HL-60/S4 treated with phorbol 12-myristate 13-acetate at 8.2 ng/mL for 4 days and 3 days (cell line): ENCODE data around the gene SORCS1.

ENCODE experiments used
- in situ Hi-C: fragments of 300-500 bp; cut with MboI; formaldehyde crosslinking; loops from 2 replicates; pipeline ENCODE4 v1.15.0; 2022; ENCODE audit warnings: low sequenced_read_pairs

Gene SORCS1

GRCh38 chr10:106908225-106908624, 256.3 kb downstream of the SORCS1 start:
- in situ Hi-C loops, result no loop called here

GRCh38 chr10:106904209-106904608, 260.3 kb downstream of the SORCS1 start:
- in situ Hi-C loops, result no loop called here

GRCh38 chr10:106903180-106903579, 261.3 kb downstream of the SORCS1 start:
- in situ Hi-C loops, result no loop called here

GRCh38 chr10:106900016-106900652, 264.4 kb downstream of the SORCS1 start:
- in situ Hi-C loops, result no loop called here

GRCh38 chr10:106898446-106898845, 266.1 kb downstream of the SORCS1 start:
- in situ Hi-C loops, result no loop called here

- in situ Hi-C loops, result no loop called here
Measured at GRCh38 chr10:106897719-106898118, 266.8 kb downstream of the SORCS1 start.

- in situ Hi-C loops, result no loop called here
Measured at GRCh38 chr10:106894692-106895091, 269.8 kb downstream of the SORCS1 start.

GRCh38 chr10:106877574-106877973, 286.9 kb downstream of the SORCS1 start:
- in situ Hi-C loops, result no loop called here

GRCh38 chr10:106874604-106874889, 290.0 kb downstream of the SORCS1 start:
- in situ Hi-C loops, result no loop called here

- in situ Hi-C loops, result no loop called here
Measured at GRCh38 chr10:106873770-106874603, 290.5 kb downstream of the SORCS1 start.

GRCh38 chr10:106872176-106872575, 292.3 kb downstream of the SORCS1 start:
- in situ Hi-C loops, result no loop called here

- in situ Hi-C loops, result no loop called here
Measured at GRCh38 chr10:106866244-106866845, 298.2 kb downstream of the SORCS1 start.

GRCh38 chr10:106864031-106864430, 300.5 kb downstream of the SORCS1 start:
- in situ Hi-C loops, result no loop called here

GRCh38 chr10:106863549-106863948, 301.0 kb downstream of the SORCS1 start:
- in situ Hi-C loops, result no loop called here

- in situ Hi-C loops, result no loop called here
Measured at GRCh38 chr10:106859892-106860652, 304.4 kb downstream of the SORCS1 start.

GRCh38 chr10:106857728-106858127, 306.8 kb downstream of the SORCS1 start:
- in situ Hi-C loops, result no loop called here

- in situ Hi-C loops, result no loop called here
Measured at GRCh38 chr10:106857213-106857612, 307.3 kb downstream of the SORCS1 start.

GRCh38 chr10:106836933-106837663, 327.4 kb downstream of the SORCS1 start:
- in situ Hi-C loops, result no loop called here

- in situ Hi-C loops, result no loop called here
Measured at GRCh38 chr10:106832846-106833245, 331.7 kb downstream of the SORCS1 start.

- in situ Hi-C loops, result no loop called here
Measured at GRCh38 chr10:106830471-106830870, 334.0 kb downstream of the SORCS1 start.

- in situ Hi-C loops, result no loop called here
Measured at GRCh38 chr10:106830006-106830405, 334.5 kb downstream of the SORCS1 start.
